Sigmoid colon (tissue), 4 donors: ENCODE results near the gene HOXA10.

Experiments
- EP300 ChIP-seq, 4 donors: sonication (generic); formaldehyde crosslinking; IDR thresholded peaks; one replicate each; pipeline ENCODE4 v1.6.1; 2017; ENCODE audit warnings: antibody characterized with exemption in 4 of 4
- POLR2A ChIP-seq, 2 donors: fragments of 450-650 bp; IDR thresholded peaks; one replicate each; pipeline ENCODE4 v1.6.1; 2016; ENCODE audit warnings: antibody characterized with exemption in 2 of 2, mild to moderate bottlenecking in 2 of 2, moderate library complexity in 2 of 2
- TF ChIP-seq, protein P1 (sequence below), 4 experiments: fragments of 450-650 bp in 3 of 4; fragments of 200-600 bp in 1 of 4; IDR thresholded peaks; one replicate each; pipeline ENCODE4 v1.5.1; 2016 to 2019; ENCODE audit warnings: antibody characterized with exemption in 4 of 4, mild to moderate bottlenecking in 3 of 4, moderate library complexity in 2 of 4

DNA sequence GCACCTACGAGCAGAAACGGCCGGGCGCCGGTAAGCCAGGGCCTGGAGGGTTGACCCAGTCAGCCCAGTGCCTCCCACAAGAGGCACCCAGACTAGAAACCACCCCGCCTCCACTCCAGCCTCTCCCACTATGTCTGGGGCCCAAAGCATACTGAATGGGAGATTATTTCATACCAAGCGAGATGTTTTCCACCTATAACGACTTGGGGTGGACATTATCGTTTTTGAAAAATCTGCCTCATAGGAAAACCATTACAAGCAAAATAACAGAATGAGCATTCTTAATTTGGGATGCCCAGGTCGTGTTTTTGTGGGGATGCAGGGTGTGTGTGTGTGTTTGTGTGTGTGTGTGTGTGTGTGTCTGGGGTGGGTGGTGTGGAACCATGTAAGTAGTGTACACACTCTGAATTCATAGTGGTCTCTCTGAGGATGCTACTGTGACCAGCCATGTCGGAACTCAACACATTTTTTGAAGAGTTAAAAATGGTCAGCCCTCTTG, 28.2 kb downstream of the HOXA10 start:
- TF ChIP-seq, protein P1, sequence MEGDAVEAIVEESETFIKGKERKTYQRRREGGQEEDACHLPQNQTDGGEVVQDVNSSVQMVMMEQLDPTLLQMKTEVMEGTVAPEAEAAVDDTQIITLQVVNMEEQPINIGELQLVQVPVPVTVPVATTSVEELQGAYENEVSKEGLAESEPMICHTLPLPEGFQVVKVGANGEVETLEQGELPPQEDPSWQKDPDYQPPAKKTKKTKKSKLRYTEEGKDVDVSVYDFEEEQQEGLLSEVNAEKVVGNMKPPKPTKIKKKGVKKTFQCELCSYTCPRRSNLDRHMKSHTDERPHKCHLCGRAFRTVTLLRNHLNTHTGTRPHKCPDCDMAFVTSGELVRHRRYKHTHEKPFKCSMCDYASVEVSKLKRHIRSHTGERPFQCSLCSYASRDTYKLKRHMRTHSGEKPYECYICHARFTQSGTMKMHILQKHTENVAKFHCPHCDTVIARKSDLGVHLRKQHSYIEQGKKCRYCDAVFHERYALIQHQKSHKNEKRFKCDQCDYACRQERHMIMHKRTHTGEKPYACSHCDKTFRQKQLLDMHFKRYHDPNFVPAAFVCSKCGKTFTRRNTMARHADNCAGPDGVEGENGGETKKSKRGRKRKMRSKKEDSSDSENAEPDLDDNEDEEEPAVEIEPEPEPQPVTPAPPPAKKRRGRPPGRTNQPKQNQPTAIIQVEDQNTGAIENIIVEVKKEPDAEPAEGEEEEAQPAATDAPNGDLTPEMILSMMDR (IDR thresholded peaks at IDR 0.05) = no peak
- TF ChIP-seq EP300 (IDR thresholded peaks at IDR 0.05) = no peak
- no peak for TF ChIP-seq POLR2A (IDR thresholded peaks at IDR 0.05)
